ENCODE data around the gene HCST. TPM values are rescaled to one million over a fixed set of nuclear protein-coding genes. Genes with fewer than 3 reads are reported as not detected.

The HCST gene
- total and polyA plus RNA-seq, 2 of the 4 experiments (the other 2 are of a cell fraction): 1.5 TPM; not detected in 1

Small RNA genes lying within 50 kb of the gene (microRNA-seq; reads per million reads assigned to microRNA genes)
- not detected for gene RN7SL402P (ENCODE audit: insufficient read depth, insufficient read length)

Small RNA genes lying within 50 kb of the gene (small RNA-seq; reads per million reads assigned to genes)
- 0 reads per million in 5 experiments for gene RN7SL402P

Other genes with a start within 250 kb of the HCST start
- gene UPK1A, start 236.0 kb upstream of the HCST start, total RNA-seq (2012; rRNA removed): not detected in 2 replicates
- 0.20 and 0.21 TPM in 2 replicates for gene UPK1A, start 236.0 kb upstream of the HCST start, polyA plus RNA-seq (2012; rRNA removed)
- not detected in 2 replicates for gene ZBTB32, start 198.0 kb upstream of the HCST start, total RNA-seq (2012; rRNA removed)
- gene ZBTB32, start 198.0 kb upstream of the HCST start, polyA plus RNA-seq (2012; rRNA removed): not detected in 2 replicates
- 1.9 and 3.0 TPM in 2 replicates for gene KMT2B, start 184.5 kb upstream of the HCST start, total RNA-seq (2012; rRNA removed)
- gene KMT2B, start 184.5 kb upstream of the HCST start, polyA plus RNA-seq (2012; rRNA removed): 27.5 and 30.7 TPM in 2 replicates
- 0.72 and 2.8 TPM in 2 replicates for gene IGFLR1, start 160.1 kb upstream of the HCST start, total RNA-seq (2012; rRNA removed)
- gene IGFLR1, start 160.1 kb upstream of the HCST start, polyA plus RNA-seq (2012; rRNA removed): 2.7 and 3.8 TPM in 2 replicates
- 6.1 and 8.1 TPM in 2 replicates for gene U2AF1L4, start 157.1 kb upstream of the HCST start, total RNA-seq (2012; rRNA removed)
- 15.0 and 15.6 TPM in 2 replicates for gene U2AF1L4, start 157.1 kb upstream of the HCST start, polyA plus RNA-seq (2012; rRNA removed)
- gene PSENEN, start 156.9 kb upstream of the HCST start, total RNA-seq (2012; rRNA removed): 8.6 and 9.0 TPM in 2 replicates
- gene PSENEN, start 156.9 kb upstream of the HCST start, polyA plus RNA-seq (2012; rRNA removed): 47.0 and 59.1 TPM in 2 replicates
- 12.7 and 12.8 TPM in 2 replicates for gene LIN37, start 154.0 kb upstream of the HCST start, total RNA-seq (2012; rRNA removed)
- gene LIN37, start 154.0 kb upstream of the HCST start, polyA plus RNA-seq (2012; rRNA removed): 17.2 and 23.1 TPM in 2 replicates
- gene HSPB6, start 145.5 kb upstream of the HCST start, total RNA-seq (2012; rRNA removed): 5.7 and 6.9 TPM in 2 replicates
- gene HSPB6, start 145.5 kb upstream of the HCST start, polyA plus RNA-seq (2012; rRNA removed): 188 and 206 TPM in 2 replicates
- gene PROSER3, start 144.4 kb upstream of the HCST start, total RNA-seq (2012; rRNA removed): 3.3 and 5.4 TPM in 2 replicates
- gene PROSER3, start 144.4 kb upstream of the HCST start, polyA plus RNA-seq (2012; rRNA removed): 17.9 and 21.8 TPM in 2 replicates
- 0.28 and 0.72 TPM in 2 replicates for gene ARHGAP33, start 127.0 kb upstream of the HCST start, total RNA-seq (2012; rRNA removed)
- 11.9 and 16.3 TPM in 2 replicates for gene ARHGAP33, start 127.0 kb upstream of the HCST start, polyA plus RNA-seq (2012; rRNA removed)
- gene PRODH2, start 89.7 kb upstream of the HCST start, total RNA-seq (2012; rRNA removed): not detected in 2 replicates
- not detected in 2 replicates for gene PRODH2, start 89.7 kb upstream of the HCST start, polyA plus RNA-seq (2012; rRNA removed)
- gene NPHS1, start 50.0 kb upstream of the HCST start, total RNA-seq (2012; rRNA removed): not detected in 2 replicates
- gene NPHS1, start 50.0 kb upstream of the HCST start, polyA plus RNA-seq (2012; rRNA removed): not detected in 2 replicates
- gene KIRREL2, start 45.6 kb upstream of the HCST start, total RNA-seq (2012; rRNA removed): not detected in 2 replicates
- gene KIRREL2, start 45.6 kb upstream of the HCST start, polyA plus RNA-seq (2012; rRNA removed): 0.04 TPM in 1 of 2 replicates, not detected in the other
- gene APLP1, start 34.0 kb upstream of the HCST start, total RNA-seq (2012; rRNA removed): 4.7 and 6.7 TPM in 2 replicates
- 41.0 and 44.3 TPM in 2 replicates for gene APLP1, start 34.0 kb upstream of the HCST start, polyA plus RNA-seq (2012; rRNA removed)
- 1.1 and 1.4 TPM in 2 replicates for gene NFKBID, start 2.0 kb upstream of the HCST start, total RNA-seq (2012; rRNA removed)
- 12.3 and 13.3 TPM in 2 replicates for gene NFKBID, start 2.0 kb upstream of the HCST start, polyA plus RNA-seq (2012; rRNA removed)
- gene TYROBP, start 5.8 kb downstream of the HCST start, total RNA-seq (2012; rRNA removed): not detected in 2 replicates
- not detected in 2 replicates for gene TYROBP, start 5.8 kb downstream of the HCST start, polyA plus RNA-seq (2012; rRNA removed)
- gene LRFN3, start 33.8 kb downstream of the HCST start, total RNA-seq (2012; rRNA removed): 0.36 and 0.56 TPM in 2 replicates
- gene LRFN3, start 33.8 kb downstream of the HCST start, polyA plus RNA-seq (2012; rRNA removed): 4.8 TPM in 2 replicates
- gene SDHAF1, start 92.7 kb downstream of the HCST start, total RNA-seq (2012; rRNA removed): 4.8 and 5.0 TPM in 2 replicates
- gene SDHAF1, start 92.7 kb downstream of the HCST start, polyA plus RNA-seq (2012; rRNA removed): 9.9 and 13.2 TPM in 2 replicates
- not detected in 2 replicates for gene SYNE4, start 106.3 kb downstream of the HCST start, total RNA-seq (2012; rRNA removed)
- 0.27 and 0.34 TPM in 2 replicates for gene SYNE4, start 106.3 kb downstream of the HCST start, polyA plus RNA-seq (2012; rRNA removed)
- 10.3 and 12.9 TPM in 2 replicates for gene ALKBH6, start 111.7 kb downstream of the HCST start, total RNA-seq (2012; rRNA removed)
- 38.7 and 42.7 TPM in 2 replicates for gene ALKBH6, start 111.7 kb downstream of the HCST start, polyA plus RNA-seq (2012; rRNA removed)
- 5.0 and 5.4 TPM in 2 replicates for gene CLIP3, start 130.3 kb downstream of the HCST start, total RNA-seq (2012; rRNA removed)
- gene CLIP3, start 130.3 kb downstream of the HCST start, polyA plus RNA-seq (2012; rRNA removed): 24.4 and 28.7 TPM in 2 replicates
- 1.8 and 2.2 TPM in 2 replicates for gene THAP8, start 151.8 kb downstream of the HCST start, total RNA-seq (2012; rRNA removed)
- 5.9 and 7.2 TPM in 2 replicates for gene THAP8, start 151.8 kb downstream of the HCST start, polyA plus RNA-seq (2012; rRNA removed)
- 4.5 and 5.0 TPM in 2 replicates for gene WDR62, start 152.4 kb downstream of the HCST start, total RNA-seq (2012; rRNA removed)
- gene WDR62, start 152.4 kb downstream of the HCST start, polyA plus RNA-seq (2012; rRNA removed): 7.0 and 8.2 TPM in 2 replicates
- not detected in 2 replicates for gene OVOL3, start 208.6 kb downstream of the HCST start, total RNA-seq (2012; rRNA removed)
- gene OVOL3, start 208.6 kb downstream of the HCST start, polyA plus RNA-seq (2012; rRNA removed): not detected in 2 replicates
- gene POLR2I, start 212.3 kb downstream of the HCST start, total RNA-seq (2012; rRNA removed): 35.8 and 48.3 TPM in 2 replicates
- gene POLR2I, start 212.3 kb downstream of the HCST start, polyA plus RNA-seq (2012; rRNA removed): 59.7 and 105 TPM in 2 replicates
- gene TBCB, start 212.9 kb downstream of the HCST start, total RNA-seq (2012; rRNA removed): 182 and 185 TPM in 2 replicates
- gene TBCB, start 212.9 kb downstream of the HCST start, polyA plus RNA-seq (2012; rRNA removed): 269 and 315 TPM in 2 replicates
- 436 and 504 TPM in 2 replicates for gene CAPNS1, start 237.5 kb downstream of the HCST start, total RNA-seq (2012; rRNA removed)
- gene CAPNS1, start 237.5 kb downstream of the HCST start, polyA plus RNA-seq (2012; rRNA removed): 988 and 1,060 TPM in 2 replicates
- 0.54 and 1.1 TPM in 2 replicates for gene COX7A1, start 249.9 kb downstream of the HCST start, total RNA-seq (2012; rRNA removed)
- 6.9 and 8.4 TPM in 2 replicates for gene COX7A1, start 249.9 kb downstream of the HCST start, polyA plus RNA-seq (2012; rRNA removed)

All from IMR-90 (cell line).